A204.1 (cell line): ENCODE measurements around the gene CMSS1.
"Not testable (repeated sequence)": the region's sequence is repeated elsewhere in the genome, so short reads cannot be mapped to it uniquely, and the experiment has no call there.

Source experiments
- FAIRE-seq: peaks from 2 replicates; lab custom pipeline; 2012; peaks lifted over from hg19 to GRCh38; lab: Jason Lieb, UNC

The CMSS1 gene

GRCh38 chr3:100086401-100086800 is 268.7 kb downstream of the CMSS1 start:
- no peak for FAIRE-seq

GRCh38 chr3:100087198-100087597 is 269.5 kb downstream of the CMSS1 start:
- FAIRE-seq: no peak

GRCh38 chr3:100088735-100089368 is 271.2 kb downstream of the CMSS1 start:
- FAIRE-seq: no peak

- FAIRE-seq: no peak
Measured at GRCh38 chr3:100089812-100090668, 272.4 kb downstream of the CMSS1 start.

- FAIRE-seq: no peak
Measured at GRCh38 chr3:100090669-100091005, 273.0 kb downstream of the CMSS1 start.

- FAIRE-seq: no peak
Measured at GRCh38 chr3:100093831-100094230, 276.2 kb downstream of the CMSS1 start.

- FAIRE-seq: not testable (repeated sequence)
Measured at GRCh38 chr3:100096286-100096685, 278.6 kb downstream of the CMSS1 start.

GRCh38 chr3:100096866-100097265 is 279.2 kb downstream of the CMSS1 start:
- no peak for FAIRE-seq

GRCh38 chr3:100097919-100098783 is 280.5 kb downstream of the CMSS1 start:
- FAIRE-seq: no peak

GRCh38 chr3:100098784-100099070 is 281.1 kb downstream of the CMSS1 start:
- no peak for FAIRE-seq

- no peak for FAIRE-seq
Measured at GRCh38 chr3:100099621-100100020, 282.0 kb downstream of the CMSS1 start.

- no peak for FAIRE-seq
Measured at GRCh38 chr3:100100425-100100824, 282.8 kb downstream of the CMSS1 start.

- no peak for FAIRE-seq
Measured at GRCh38 chr3:100102757-100103156, 285.1 kb downstream of the CMSS1 start.

- no peak for FAIRE-seq
Measured at GRCh38 chr3:100103558-100104441, 286.1 kb downstream of the CMSS1 start.

- no peak for FAIRE-seq
Measured at GRCh38 chr3:100104442-100104798, 286.8 kb downstream of the CMSS1 start.

- no peak for FAIRE-seq
Measured at GRCh38 chr3:100104817-100105413, 287.3 kb downstream of the CMSS1 start.

- FAIRE-seq: no peak
Measured at GRCh38 chr3:100105501-100105900, 287.8 kb downstream of the CMSS1 start.

- FAIRE-seq: no peak
Measured at GRCh38 chr3:100106094-100106493, 288.4 kb downstream of the CMSS1 start.

GRCh38 chr3:100106531-100107141 is 289.0 kb downstream of the CMSS1 start:
- no peak for FAIRE-seq

GRCh38 chr3:100107221-100107814 is 289.7 kb downstream of the CMSS1 start:
- FAIRE-seq: no peak
